Measurements from ENCODE around the gene WDR33. TPM values are rescaled to one million over a fixed set of nuclear protein-coding genes. Genes with fewer than 3 reads are reported as not detected.
A peak's percentile ranks its signal among the peaks of the same experiment; 100 is the strongest.

The WDR33 gene
- total RNA-seq, 1 donor from 2014 or later = 55.4 TPM

- peaks cover 4% of the 10 kb centered on the region for H3K27me3 ChIP-seq (ENCODE audit: low read depth)
- peak; percentile 48 for DNase-seq
- H3K4me1 ChIP-seq = peaks cover 83% of the 10 kb centered on the region
- no peaks in the 10 kb centered on the region for H3K9me3 ChIP-seq
- H3K4me3 ChIP-seq = no peak overlapping the region
- no peak for TF ChIP-seq CTCF (IDR thresholded peaks at IDR 0.05)
- peaks cover 33% of the 10 kb centered on the region for H3K36me3 ChIP-seq
- intact Hi-C loops (cut with DNase I) = no loop called here
- ATAC-seq = peak; percentile 54 to 55
- peak overlapping the region; percentile 81 for H3K27ac ChIP-seq
These were observed 151.3 kb downstream of the WDR33 start for GRCh38 chr2:127659408-127660290.

GRCh38 chr2:127658641-127659407, 152.1 kb downstream of the WDR33 start:
- no peak for TF ChIP-seq CTCF (IDR thresholded peaks at IDR 0.05)
- DNase-seq (peak; percentile 24), ATAC-seq (no peak)
- no peak overlapping the region for H3K4me3 ChIP-seq
- H3K4me1 ChIP-seq = peaks cover 77% of the 10 kb centered on the region
- peak overlapping the region; percentile 79 for H3K27ac ChIP-seq
- intact Hi-C loops (cut with DNase I) = no loop called here
- no peaks in the 10 kb centered on the region for H3K27me3 ChIP-seq (ENCODE audit: low read depth)
- peaks cover 40% of the 10 kb centered on the region for H3K36me3 ChIP-seq
- H3K9me3 ChIP-seq = no peaks in the 10 kb centered on the region

- ATAC-seq (no peak), DNase-seq (peak; percentile 12)
- Histone ChIP-seq H3K36me3 (peaks cover 45% of the 10 kb centered on the region), H3K27me3 (ENCODE audit: low read depth) (no peaks in the 10 kb centered on the region), H3K4me3 (no peak overlapping the region), H3K27ac (peak overlapping the region; percentile 79), H3K4me1 (peaks cover 70% of the 10 kb centered on the region), H3K9me3 (no peaks in the 10 kb centered on the region)
- intact Hi-C loops (cut with DNase I) = no loop called here
- TF ChIP-seq CTCF (IDR thresholded peaks at IDR 0.05) = no peak
These were observed 152.8 kb downstream of the WDR33 start for GRCh38 chr2:127658146-127658545.

DNA sequence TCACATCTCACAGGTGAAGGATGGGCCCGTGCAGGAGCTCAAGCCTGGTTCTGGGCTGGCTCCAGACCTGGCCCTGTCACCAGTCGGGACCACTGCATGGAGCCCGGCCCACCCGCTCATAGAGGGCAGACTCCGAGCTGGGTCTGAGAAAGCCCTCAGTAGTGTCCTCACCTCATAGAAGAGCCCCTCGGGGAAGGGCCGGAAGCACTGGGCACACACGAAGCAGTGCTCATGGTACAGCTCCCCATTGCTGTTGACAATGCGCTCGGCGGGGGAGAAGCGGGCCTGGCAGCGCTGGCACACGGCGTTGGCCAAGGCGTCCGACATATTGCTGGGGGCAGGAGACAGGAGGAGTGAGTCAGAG, 153.8 kb downstream of the WDR33 start:
- intact Hi-C loops (cut with DNase I) = no loop called here
- Histone ChIP-seq H3K27me3 (ENCODE audit: low read depth) (no peaks in the 10 kb centered on the region), H3K4me1 (peaks cover 73% of the 10 kb centered on the region), H3K9me3 (no peaks in the 10 kb centered on the region), H3K27ac (peak overlapping the region; percentile 51), H3K4me3 (no peak overlapping the region), H3K36me3 (peaks cover 52% of the 10 kb centered on the region)
- peak; percentile 41 for DNase-seq
- ATAC-seq = no peak
- no peak for TF ChIP-seq CTCF (IDR thresholded peaks at IDR 0.05)

GRCh38 chr2:127656569-127657231, 154.3 kb downstream of the WDR33 start:
- H3K4me1 ChIP-seq = peaks cover 72% of the 10 kb centered on the region

More at GRCh38 chr2:127656569-127657231, 154.3 kb downstream of the WDR33 start:
- ATAC-seq (no peak), DNase-seq (peak; percentile 40)
- Histone ChIP-seq H3K4me3 (no peak overlapping the region), H3K27ac (peak overlapping the region; percentile 51), H3K9me3 (no peaks in the 10 kb centered on the region), H3K36me3 (peaks cover 52% of the 10 kb centered on the region), H3K27me3 (ENCODE audit: low read depth) (no peaks in the 10 kb centered on the region)
- intact Hi-C loops (cut with DNase I) = no loop called here
- TF ChIP-seq CTCF (IDR thresholded peaks at IDR 0.05) = no peak
